GM13977 (cell line): ENCODE results near the gene SLC52A3.

Source experiments
- DNase-seq: peaks from one replicate; pipeline ENCODE4 v3.0.0; 2012; ENCODE audit warnings: low spot score
- CTCF ChIP-seq: IDR thresholded peaks from 2 replicates; pipeline ENCODE4 v1.5.1; 2012; ENCODE audit warnings: mild to moderate bottlenecking, control low read depth; ENCODE audit not compliant: insufficient read depth; ENCODE audit errors: extremely low read depth, missing control alignments
- in situ Hi-C: fragments of 300-500 bp; cut with MboI; formaldehyde crosslinking; loops from one replicate; pipeline ENCODE4 v1.12.0; 2022; ENCODE audit warnings: low sequenced_read_pairs, low pct_unique_long_range_greater_than_20kb, mixed read lengths, inconsistent platforms; ENCODE audit not compliant: unreplicated experiment

SLC52A3 gene

GRCh38 chr20:776165-776564 lies 7.9 kb upstream of the SLC52A3 start:
- in situ Hi-C loops: no loop called here
- no peak for TF ChIP-seq CTCF
- DNase-seq: no peak

DNA sequence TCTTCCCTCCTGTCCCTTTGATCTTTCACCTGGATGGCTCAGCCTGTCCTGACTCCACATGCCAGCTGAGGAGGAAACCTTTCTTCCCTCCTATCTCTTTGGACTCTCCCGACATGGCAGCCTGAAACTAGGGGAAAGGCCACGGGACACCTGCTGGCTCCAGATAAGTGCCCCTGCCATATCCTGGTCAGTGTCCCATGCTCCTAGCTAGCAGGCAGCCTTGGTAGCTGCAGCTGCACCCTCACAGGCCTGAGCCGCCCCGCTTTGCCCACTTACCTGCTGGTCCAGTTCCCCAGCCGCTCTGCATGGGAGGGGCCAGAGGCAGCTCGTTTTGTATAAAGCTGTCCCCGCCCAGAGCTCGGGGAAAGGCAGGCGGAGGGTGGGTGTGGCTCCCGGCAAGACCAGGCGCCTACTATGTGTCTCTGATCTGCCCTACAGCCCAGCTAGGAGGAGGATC lies 7.4 kb upstream of the SLC52A3 start:
- TF ChIP-seq CTCF: no peak
- DNase-seq: no peak
- in situ Hi-C loops: no loop called here

DNA sequence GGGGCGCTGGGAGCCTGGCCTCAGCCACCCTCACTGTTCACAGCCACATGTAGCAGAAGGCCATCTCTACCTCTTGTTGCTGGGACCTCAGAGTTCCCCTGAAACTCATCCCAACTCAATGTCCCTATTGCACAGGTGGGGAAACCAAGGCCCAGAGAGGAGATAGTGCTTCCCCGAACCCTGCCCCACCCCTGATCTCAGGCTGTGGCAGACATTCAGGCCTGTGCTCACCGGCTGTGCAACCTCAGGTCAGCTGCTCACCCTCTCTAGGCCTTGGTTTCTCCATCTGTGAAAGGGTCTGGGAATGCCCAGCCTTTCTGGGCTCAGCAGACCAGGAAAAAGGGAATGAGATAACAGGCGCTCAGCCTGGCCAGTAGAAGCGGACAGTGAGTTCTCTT lies 6.4 kb upstream of the SLC52A3 start:
- in situ Hi-C loops: no loop called here
- no peak for TF ChIP-seq CTCF
- DNase-seq: no peak

- in situ Hi-C loops: no loop called here
- no peak for TF ChIP-seq CTCF
- no peak for DNase-seq
These were observed 5.8 kb upstream of the SLC52A3 start for GRCh38 chr20:774016-774659.

- DNase-seq: no peak
- in situ Hi-C loops: no loop called here
- no peak for TF ChIP-seq CTCF
These were observed 4.5 kb upstream of the SLC52A3 start for GRCh38 chr20:772806-773205.

DNA sequence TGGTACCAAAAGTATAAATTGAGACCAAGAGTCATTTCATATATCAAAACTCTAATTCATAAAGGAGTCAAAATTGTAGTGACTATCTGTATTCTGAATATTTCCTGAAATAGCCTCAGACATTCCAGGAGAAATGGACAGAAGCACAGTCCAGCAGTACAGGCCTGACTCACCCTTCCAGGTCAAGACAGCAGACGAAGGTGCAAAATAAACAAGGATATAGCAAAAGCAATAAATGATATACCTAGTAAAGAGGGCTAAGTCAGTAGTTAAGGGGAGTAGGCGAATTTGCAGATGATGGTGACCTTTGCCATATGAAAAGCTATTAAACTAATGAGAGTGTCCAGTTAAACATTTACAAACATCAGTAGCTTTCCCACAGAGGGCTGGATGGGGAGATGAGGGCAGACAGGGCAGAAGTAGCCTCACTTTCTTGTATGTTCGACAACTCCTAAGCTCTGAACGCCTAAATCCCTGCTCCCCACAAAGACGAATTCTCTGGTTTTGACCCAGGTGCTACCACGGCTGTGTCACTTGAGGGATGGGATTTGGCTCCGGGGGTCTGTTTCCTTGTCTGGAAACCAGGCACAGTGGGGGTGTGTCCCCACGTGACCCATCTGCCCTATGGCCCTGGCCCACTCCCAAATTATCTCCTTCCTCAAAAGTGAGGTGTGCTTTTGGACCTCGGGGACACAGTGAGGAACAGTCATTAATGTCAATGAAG lies 3.6 kb upstream of the SLC52A3 start:
- in situ Hi-C loops: no loop called here
- DNase-seq: no peak
- TF ChIP-seq CTCF: no peak

- TF ChIP-seq CTCF: no peak
- DNase-seq: no peak
- in situ Hi-C loops: no loop called here
These were observed 2.4 kb upstream of the SLC52A3 start for GRCh38 chr20:770691-771090.
